Measurements from ENCODE around the gene BANP. TPM values are rescaled to one million over a fixed set of nuclear protein-coding genes. Genes with fewer than 3 reads are reported as not detected.

BANP gene
- total and polyA plus RNA-seq, 2 of the 8 experiments (the other 6 are each of a cell fraction or from before 2014, with no cell fraction given), result 25.8 to 39.8 TPM

- H3K18ac ChIP-seq (ENCODE audit: extremely low read depth, low read length), result no peak overlapping the region
- 97% methylated on average over 10 of the region's 17 CpGs; no CpG with 5 or more reads in 1 of the 2 experiments for WGBS, 2 experiments (ENCODE audit: extremely low coverage in 1 of 2, insufficient coverage in 1 of 2, insufficient read length in 1 of 2, insufficient replicate concordance in 2 of 2, low coverage in 1 of 2, low lambda C conversion rate in 2 of 2, missing lambda C conversion rate in 1 of 2)
- H3K4me1 ChIP-seq (replicated peaks in 1 of 4; ENCODE audit: control insufficient read depth in 3 of 4, insufficient read depth in 4 of 4, low read length in 3 of 4), result no peaks in the 10 kb centered on the region
- no peak overlapping the region for H3K23ac ChIP-seq (ENCODE audit: insufficient read length)
- peaks cover 3 to 6% of the 10 kb centered on the region in 2 experiments for H4K20me1 ChIP-seq (replicated peaks in 1 of 2; ENCODE audit: control insufficient read depth in 1 of 2, insufficient read depth in 2 of 2, low read length in 2 of 2)
- H3K79me1 ChIP-seq (ENCODE audit: low read depth, low read length), result peaks cover 10% of the 10 kb centered on the region; the same call in 1 of the 2 replicates
- peaks cover 0 to 4% of the 10 kb centered on the region in 2 experiments; a peak in 1 of 4 replicates for H3K79me2 ChIP-seq (ENCODE audit: control insufficient read depth in 1 of 2, insufficient read depth in 2 of 2, low read length in 2 of 2)
- H2BK12ac ChIP-seq (ENCODE audit: low read depth, low read length), result no peak overlapping the region
- ChIA-PET POLR2A (ENCODE audit: partially characterized antibody) (no interaction called here), CTCF (ENCODE audit: partially characterized antibody) (interaction anchor here (0.7 to 2.8 kb wide), 3 partner anchors 9 to 471 kb away, joined by 3 to 8 read pairs (median 3); no protein-coding TSS in a partner anchor)
- no peaks in the 10 kb centered on the region for H3K23me2 ChIP-seq (ENCODE audit: low read depth, low read length)
- no peak overlapping the region for H3K4me2 ChIP-seq (ENCODE audit: insufficient read depth in 1 of 2, low read depth in 2 of 2, low read length in 2 of 2)
- no peak overlapping the region for H3K56ac ChIP-seq (replicated peaks; ENCODE audit: insufficient read length, low read depth, low read length)
- H2BK120ac ChIP-seq (replicated peaks; ENCODE audit: low read depth, low read length), result no peak overlapping the region
- H4K8ac ChIP-seq (ENCODE audit: extremely low read depth, insufficient read depth, low read length), result no peak overlapping the region
- no peak overlapping the region for H3K14ac ChIP-seq (ENCODE audit: insufficient read length)
- H2BK15ac ChIP-seq (ENCODE audit: low read length), result no peak overlapping the region
- H2AK5ac ChIP-seq (ENCODE audit: low read depth, low read length), result no peak overlapping the region
- no peak overlapping the region for H4K91ac ChIP-seq (replicated peaks; ENCODE audit: insufficient read length, low read length)
- no peak overlapping the region for H3K4ac ChIP-seq (replicated peaks; ENCODE audit: insufficient read length, low read depth, low read length)
- no peaks in the 10 kb centered on the region for H3K27me3 ChIP-seq (replicated peaks in 1 of 4; ENCODE audit: control insufficient read depth in 3 of 4, extremely low read depth in 1 of 4, insufficient read depth in 3 of 4, low read length in 3 of 4)
- no peak for DNase-seq (ENCODE audit: low read depth in 1 of 2, low spot score in 2 of 2)
- H3K4me3 ChIP-seq (ENCODE audit: extremely low read depth in 1 of 4, insufficient read depth in 2 of 4, low read depth in 3 of 4, low read length in 4 of 4), result no peak overlapping the region
- no peaks in the 10 kb centered on the region for H3K9me3 ChIP-seq (ENCODE audit: insufficient read depth in 2 of 2, low read depth in 1 of 2, low read length in 1 of 2)
- no peak overlapping the region for H3K27ac ChIP-seq (ENCODE audit: low read depth, low read length)
- no peak overlapping the region for H2BK5ac ChIP-seq (ENCODE audit: low read depth, low read length)
- H3K9ac ChIP-seq (replicated peaks in 1 of 4; ENCODE audit: extremely low read depth in 1 of 4, low read depth in 3 of 4, low read length in 3 of 4), result no peak overlapping the region
- H2AFZ ChIP-seq (ENCODE audit: low read length), result no peak overlapping the region
- no peaks in the 10 kb centered on the region for H3K36me3 ChIP-seq (ENCODE audit: control insufficient read depth in 2 of 4, insufficient read depth in 4 of 4, low read length in 3 of 4)
- no peak for FAIRE-seq
- no peak overlapping the region for H4K5ac ChIP-seq (ENCODE audit: insufficient read length, low read depth, low read length)
- no peak overlapping the region for H2BK20ac ChIP-seq (ENCODE audit: low read length)
- no peak for TF ChIP-seq CBX5 (IDR thresholded peaks at IDR 0.05; ENCODE audit: low read depth, low read length)
- TF ChIP-seq E2F6 (IDR thresholded peaks at IDR 0.05), result no peak
- no peak for TF ChIP-seq HDAC2 (IDR thresholded peaks at IDR 0.05; ENCODE audit: borderline replicate concordance in 1 of 2, low read depth in 2 of 2, low read length in 2 of 2)
- no peak for TF ChIP-seq CEBPB (IDR thresholded peaks at IDR 0.05; ENCODE audit: low read depth, low read length)
- TF ChIP-seq, protein P1, sequence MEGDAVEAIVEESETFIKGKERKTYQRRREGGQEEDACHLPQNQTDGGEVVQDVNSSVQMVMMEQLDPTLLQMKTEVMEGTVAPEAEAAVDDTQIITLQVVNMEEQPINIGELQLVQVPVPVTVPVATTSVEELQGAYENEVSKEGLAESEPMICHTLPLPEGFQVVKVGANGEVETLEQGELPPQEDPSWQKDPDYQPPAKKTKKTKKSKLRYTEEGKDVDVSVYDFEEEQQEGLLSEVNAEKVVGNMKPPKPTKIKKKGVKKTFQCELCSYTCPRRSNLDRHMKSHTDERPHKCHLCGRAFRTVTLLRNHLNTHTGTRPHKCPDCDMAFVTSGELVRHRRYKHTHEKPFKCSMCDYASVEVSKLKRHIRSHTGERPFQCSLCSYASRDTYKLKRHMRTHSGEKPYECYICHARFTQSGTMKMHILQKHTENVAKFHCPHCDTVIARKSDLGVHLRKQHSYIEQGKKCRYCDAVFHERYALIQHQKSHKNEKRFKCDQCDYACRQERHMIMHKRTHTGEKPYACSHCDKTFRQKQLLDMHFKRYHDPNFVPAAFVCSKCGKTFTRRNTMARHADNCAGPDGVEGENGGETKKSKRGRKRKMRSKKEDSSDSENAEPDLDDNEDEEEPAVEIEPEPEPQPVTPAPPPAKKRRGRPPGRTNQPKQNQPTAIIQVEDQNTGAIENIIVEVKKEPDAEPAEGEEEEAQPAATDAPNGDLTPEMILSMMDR (IDR thresholded peaks at IDR 0.05; ENCODE audit: control extremely low read depth in 1 of 3, insufficient read depth in 1 of 3, low read depth in 1 of 3, low read length in 3 of 3), result no peak
- TF ChIP-seq TCF12 (IDR thresholded peaks at IDR 0.05; ENCODE audit: low read depth, low read length), result no peak
- no peak for TF ChIP-seq CREB1 (IDR thresholded peaks at IDR 0.05)
- no peak for TF ChIP-seq SIRT6 (IDR thresholded peaks at IDR 0.05; ENCODE audit: low read length)
- no peak for TF ChIP-seq TBP (IDR thresholded peaks at IDR 0.05; ENCODE audit: low read depth, low read length)
- TF ChIP-seq BACH1 (IDR thresholded peaks at IDR 0.05; ENCODE audit: low read length), result no peak
- no peak for TF ChIP-seq ZNF274 (IDR thresholded peaks at IDR 0.05; ENCODE audit: borderline replicate concordance, extremely low read depth, low read length)
- TF ChIP-seq SIN3A (conservative IDR thresholded peaks at IDR 0.05 in 1 of 2, IDR thresholded peaks at IDR 0.05 in 1 of 2; ENCODE audit: low read depth in 1 of 2, low read length in 2 of 2), result no peak
These were observed 44.4 kb downstream of the BANP start for GRCh38 chr16:87995644-87996043.
